Mesendoderm (in vitro differentiated cells): ENCODE data around the gene ABCA7.

ENCODE experiments used
- DNase-seq: peaks from one replicate; pipeline ENCODE4 v3.0.0; 2013
- H2AK5ac ChIP-seq: 2 replicates; pipeline ENCODE4 v1.6.1; 2013; ENCODE audit warnings: low read length, inconsistent platforms
- H2BK120ac ChIP-seq: 2 replicates; pipeline ENCODE4 v1.6.1; 2013; ENCODE audit warnings: low read depth, mild to moderate bottlenecking, low read length, moderate library complexity, mixed read lengths
- H2BK15ac ChIP-seq: replicated peaks from 2 replicates; pipeline ENCODE4 v1.6.1; 2013; ENCODE audit warnings: low read depth, mild to moderate bottlenecking, moderate library complexity
- H2BK5ac ChIP-seq: 2 replicates; pipeline ENCODE4 v1.6.1; 2013; ENCODE audit warnings: low read length, inconsistent platforms
- H3K18ac ChIP-seq: 2 replicates; pipeline ENCODE4 v1.6.1; 2013; ENCODE audit warnings: mild to moderate bottlenecking, low read length, mixed read lengths
- H3K23ac ChIP-seq: one replicate; pipeline ENCODE4 v1.6.1; 2013; ENCODE audit warnings: low read length
- H3K27ac ChIP-seq: 2 replicates; pipeline ENCODE4 v1.5.1; 2013; ENCODE audit warnings: low read depth, mild to moderate bottlenecking, inconsistent platforms, low read length, moderate library complexity
- H3K27me3 ChIP-seq: 2 replicates; pipeline ENCODE4 v1.6.1; 2013; ENCODE audit warnings: low read length, control low read depth, mild to moderate bottlenecking, inconsistent platforms; ENCODE audit not compliant: insufficient read depth, poor library complexity
- H3K36me3 ChIP-seq: 2 replicates; pipeline ENCODE4 v1.6.1; 2013; ENCODE audit warnings: low read length, inconsistent platforms; ENCODE audit not compliant: control insufficient read depth, insufficient read depth
- H3K4ac ChIP-seq: one replicate; pipeline ENCODE4 v1.6.1; 2013; ENCODE audit warnings: low read depth, mild to moderate bottlenecking, low read length, moderate library complexity
- H3K4me1 ChIP-seq: 2 replicates; pipeline ENCODE4 v1.6.1; 2013; ENCODE audit warnings: low read depth, low read length, inconsistent platforms; ENCODE audit not compliant: control insufficient read depth
- H3K4me2 ChIP-seq: 2 replicates; pipeline ENCODE4 v1.6.1; 2013; ENCODE audit warnings: low read length
- H3K4me3 ChIP-seq: 2 replicates; pipeline ENCODE4 v1.5.1; 2013; ENCODE audit warnings: mild to moderate bottlenecking, low read length
- H3K56ac ChIP-seq: one replicate; pipeline ENCODE4 v1.6.1; 2013; ENCODE audit warnings: low read length
- H3K79me1 ChIP-seq: 2 replicates; pipeline ENCODE4 v1.6.1; 2013; ENCODE audit warnings: low read length, inconsistent platforms
- H3K79me2 ChIP-seq: 2 replicates; pipeline ENCODE4 v1.6.1; 2013; ENCODE audit warnings: mild to moderate bottlenecking, low read length; ENCODE audit not compliant: control insufficient read depth, insufficient read depth
- H3K9ac ChIP-seq: 2 replicates; pipeline ENCODE4 v1.6.1; 2013; ENCODE audit warnings: low read length, inconsistent platforms
- H4K5ac ChIP-seq: one replicate; pipeline ENCODE4 v1.6.1; 2013; ENCODE audit warnings: low read length
- H4K8ac ChIP-seq: one replicate; pipeline ENCODE4 v1.6.1; 2013; ENCODE audit warnings: low read depth, mild to moderate bottlenecking, control low read depth, low read length, moderate library complexity
- WGBS: extraction: QIAGEN DNeasy Blood & Tissue Kit; methylation state at CpG from one replicate; pipeline ENCODE4 v1.1.7; 2013; ENCODE audit warnings: low lambda C conversion rate, missing lambda C conversion rate; ENCODE audit not compliant: insufficient coverage; ENCODE audit errors: extremely low coverage; 5-methylcytosine and 5-hydroxymethylcytosine counted together

ABCA7 gene

GRCh38 chr19:1067341-1067957 is 27.5 kb downstream of the ABCA7 start:
- Histone ChIP-seq H3K56ac (peak overlapping the region; percentile 64), H3K79me1 (no peaks in the 10 kb centered on the region), H3K4me1 (peaks cover 4% of the 10 kb centered on the region), H3K36me3 (no peaks in the 10 kb centered on the region), H3K9ac (peak overlapping the region; percentile 44), H2BK15ac (no peak overlapping the region), H2BK120ac (no peak overlapping the region), H3K79me2 (no peaks in the 10 kb centered on the region), H3K4ac (no peak overlapping the region), H3K18ac (peak overlapping the region; percentile 10), H3K27ac (no peak overlapping the region), H2AK5ac (no peak overlapping the region), H2BK5ac (no peak overlapping the region), H3K4me3 (no peak overlapping the region), H3K27me3 (peaks cover 5% of the 10 kb centered on the region), H3K23ac (no peak overlapping the region), H3K4me2 (peak overlapping the region; percentile 20), H4K5ac (no peak overlapping the region), H4K8ac (no peak overlapping the region)
- no peak for DNase-seq
- WGBS, result no CpG with 5 or more reads among the region's 38 CpGs

GRCh38 chr19:1068009-1069001 is 28.4 kb downstream of the ABCA7 start:
- no peak overlapping the region for H4K5ac ChIP-seq
- no peak overlapping the region for H3K18ac ChIP-seq
- H2BK5ac ChIP-seq, result no peak overlapping the region
- WGBS, result no CpG with 5 or more reads among the region's 45 CpGs
- no peaks in the 10 kb centered on the region for H3K79me2 ChIP-seq
- no peak overlapping the region for H4K8ac ChIP-seq
- no peak overlapping the region for H3K27ac ChIP-seq
- H3K9ac ChIP-seq, result no peak overlapping the region
- H3K56ac ChIP-seq, result no peak overlapping the region
- no peaks in the 10 kb centered on the region for H3K79me1 ChIP-seq
- H3K4ac ChIP-seq, result no peak overlapping the region
- H3K36me3 ChIP-seq, result no peaks in the 10 kb centered on the region
- H2BK15ac ChIP-seq, result no peak overlapping the region
- no peak overlapping the region for H3K4me3 ChIP-seq
- no peak overlapping the region for H3K23ac ChIP-seq
- H3K4me1 ChIP-seq, result peaks cover 4% of the 10 kb centered on the region
- H2AK5ac ChIP-seq, result no peak overlapping the region
- no peak overlapping the region for H3K4me2 ChIP-seq
- peaks cover 5% of the 10 kb centered on the region for H3K27me3 ChIP-seq
- no peak for DNase-seq
- H2BK120ac ChIP-seq, result no peak overlapping the region

- Histone ChIP-seq H2BK120ac (no peak overlapping the region), H3K27me3 (peaks cover 5% of the 10 kb centered on the region), H3K23ac (no peak overlapping the region), H3K36me3 (no peaks in the 10 kb centered on the region), H3K79me1 (no peaks in the 10 kb centered on the region), H3K9ac (no peak overlapping the region), H2BK15ac (no peak overlapping the region), H3K4ac (no peak overlapping the region), H3K4me2 (no peak overlapping the region), H2BK5ac (no peak overlapping the region), H4K8ac (no peak overlapping the region), H3K18ac (no peak overlapping the region), H3K27ac (no peak overlapping the region), H3K79me2 (no peaks in the 10 kb centered on the region), H3K4me3 (no peak overlapping the region), H4K5ac (no peak overlapping the region), H2AK5ac (no peak overlapping the region), H3K56ac (no peak overlapping the region), H3K4me1 (peaks cover 4% of the 10 kb centered on the region)
- no CpG with 5 or more reads among the region's 25 CpGs for WGBS
- DNase-seq, result no peak
Measured at GRCh38 chr19:1069009-1069779, 29.3 kb downstream of the ABCA7 start.

GRCh38 chr19:1070576-1070930 is 30.6 kb downstream of the ABCA7 start:
- no peak overlapping the region for H2AK5ac ChIP-seq
- DNase-seq, result peak; percentile 57
- H3K56ac ChIP-seq, result peak overlapping the region; percentile 37
- no peak overlapping the region for H3K18ac ChIP-seq
- H3K27ac ChIP-seq, result no peak overlapping the region
- H4K8ac ChIP-seq, result no peak overlapping the region
- no peak overlapping the region for H3K23ac ChIP-seq
- H3K9ac ChIP-seq, result no peak overlapping the region
- H3K4me2 ChIP-seq, result no peak overlapping the region
- H3K4me3 ChIP-seq, result no peak overlapping the region
- peaks cover 5% of the 10 kb centered on the region for H3K27me3 ChIP-seq
- no peaks in the 10 kb centered on the region for H3K36me3 ChIP-seq
- no peak overlapping the region for H4K5ac ChIP-seq
- no peaks in the 10 kb centered on the region for H3K79me2 ChIP-seq
- H3K4ac ChIP-seq, result no peak overlapping the region
- no CpG with 5 or more reads among the region's 21 CpGs for WGBS
- no peaks in the 10 kb centered on the region for H3K79me1 ChIP-seq
- H2BK5ac ChIP-seq, result no peak overlapping the region
- H2BK15ac ChIP-seq, result no peak overlapping the region
- no peak overlapping the region for H2BK120ac ChIP-seq
- peaks cover 4% of the 10 kb centered on the region for H3K4me1 ChIP-seq

GRCh38 chr19:1070931-1071791 is 31.3 kb downstream of the ABCA7 start:
- Histone ChIP-seq H3K36me3 (no peaks in the 10 kb centered on the region), H3K4me3 (no peak overlapping the region), H3K27ac (no peak overlapping the region), H2AK5ac (no peak overlapping the region), H3K4ac (no peak overlapping the region), H3K56ac (peak overlapping the region; percentile 60), H2BK120ac (no peak overlapping the region), H3K9ac (no peak overlapping the region), H3K18ac (no peak overlapping the region), H3K4me2 (peak overlapping the region; percentile 19), H3K4me1 (peaks cover 4% of the 10 kb centered on the region), H2BK15ac (no peak overlapping the region), H4K8ac (no peak overlapping the region), H3K23ac (no peak overlapping the region), H4K5ac (no peak overlapping the region), H3K27me3 (peaks cover 5% of the 10 kb centered on the region), H2BK5ac (no peak overlapping the region), H3K79me2 (no peaks in the 10 kb centered on the region), H3K79me1 (no peaks in the 10 kb centered on the region)
- WGBS, result no CpG with 5 or more reads among the region's 99 CpGs
- DNase-seq, result no peak
